ENCODE data around the gene CIRBP. TPM values are rescaled to one million over a fixed set of nuclear protein-coding genes. Genes with fewer than 3 reads are reported as not detected.

Gene CIRBP
- total and polyA plus RNA-seq, 2 of the 13 experiments (the other 11 are each of a cell fraction or from before 2014, with no cell fraction given), result 133 to 140 TPM

DNA sequence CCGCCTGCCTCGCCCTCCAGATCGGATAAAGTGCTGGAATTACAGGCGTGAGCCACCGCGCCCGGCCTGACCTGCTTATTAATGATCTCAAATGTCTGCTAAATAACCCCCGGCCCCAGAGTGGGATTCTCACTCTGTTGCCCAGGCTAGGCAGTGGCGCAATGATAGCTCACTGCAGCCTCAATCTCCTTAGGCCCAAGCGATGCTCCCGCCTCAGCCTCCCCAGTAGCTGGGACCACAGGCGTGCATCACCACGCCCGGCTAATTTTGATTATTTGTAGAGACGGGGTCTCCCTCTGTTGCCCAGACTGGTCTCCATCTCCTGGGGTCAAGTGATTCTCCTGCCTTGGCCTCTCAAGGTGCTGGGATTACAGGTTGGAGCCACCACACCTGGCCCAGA is 28.2 kb upstream of the CIRBP start:
- Histone ChIP-seq H3K79me2 (ENCODE audit: insufficient read depth, low read length) (peaks cover 22% of the 10 kb centered on the region), H3K27ac (ENCODE audit: extremely low read length, insufficient read depth, low read length) (no peak overlapping the region), H4K20me1 (ENCODE audit: insufficient read depth, low read length) (no peaks in the 10 kb centered on the region), H3K27me3 (ENCODE audit: control insufficient read depth in 1 of 2, insufficient read depth in 2 of 2, low read length in 2 of 2) (no peaks in the 10 kb centered on the region), H2AFZ (ENCODE audit: low read length) (no peak overlapping the region), H3K36me3 (replicated peaks in 1 of 2; ENCODE audit: control insufficient read depth in 1 of 2, insufficient read depth in 2 of 2, low read length in 2 of 2) (no peaks in the 10 kb centered on the region), H3K4me2 (ENCODE audit: low read depth, low read length) (peak overlapping the region; percentile 81), H3K4me3 (replicated peaks in 1 of 3; ENCODE audit: insufficient read depth in 1 of 3, low read depth in 2 of 3, low read length in 3 of 3) (peak overlapping the region; percentile 80 to 93 (median 90)), H3K9ac (ENCODE audit: insufficient read depth, low read depth, low read length) (peak overlapping the region; percentile 88), H3K9me3 (ENCODE audit: low read length) (no peaks in the 10 kb centered on the region), H3K4me1 (ENCODE audit: insufficient read depth, low read length) (peaks cover 60% of the 10 kb centered on the region)
- ChIA-PET CTCF (ENCODE audit: low intra/inter-chr PET ratio, low total read pairs) (interaction anchor here (0.9 to 2.2 kb wide), 2 partner anchors 18 to 19 kb away, joined by 4 to 17 read pairs; no protein-coding TSS in a partner anchor), POLR2A (interaction anchor here (1.0 to 10.1 kb wide), 7 partner anchors 8 to 569 kb away, joined by 3 to 469 read pairs (median 5); partner anchors contain the start of gene CIRBP)
- 53% methylated on average over 12 of the region's 15 CpGs for WGBS (ENCODE audit: low lambda C conversion rate)
- in situ Hi-C loops (cut with HindIII; ENCODE audit: extremely low pct_ligation_motif_present, low pct_unique_long_range_greater_than_20kb), result loop anchor here (5.0 kb wide), 1 partner anchor 36 kb away; the partner anchor contains the start of gene FAM174C
- FAIRE-seq (no peak), DNase-seq (ENCODE audit: low spot score) (no peak), ATAC-seq (no peak)
- BruUV-seq (replicated peaks), result no TSS peak
- no peak for TF ChIP-seq XRCC5 (optimal IDR thresholded peaks at IDR 0.05; ENCODE audit: low read length)
- TF ChIP-seq NR1H2 (CRISPR knock-in tag; IDR thresholded peaks at IDR 0.05; ENCODE audit: borderline replicate concordance, low read depth), result no peak
- TF ChIP-seq ZNF761 (CRISPR knock-in tag; conservative IDR thresholded peaks at IDR 0.05), result 0 out of 2 replicates have a peak, but pooled peaks have one; percentile 16
- no peak for TF ChIP-seq MED13 (CRISPR knock-in tag; IDR thresholded peaks at IDR 0.05)
- peak; percentile 47; the same call in 1 of the 2 replicates for TF ChIP-seq CEBPG (CRISPR knock-in tag; IDR thresholded peaks at IDR 0.05)
- 0 out of 2 replicates have a peak, but pooled peaks have one; percentile 17 for TF ChIP-seq ZNF343 (CRISPR knock-in tag; IDR thresholded peaks at IDR 0.05)
- TF ChIP-seq ZNF570 (CRISPR knock-in tag; IDR thresholded peaks at IDR 0.05; ENCODE audit: borderline replicate concordance), result no peak
- TF ChIP-seq, protein P1, sequence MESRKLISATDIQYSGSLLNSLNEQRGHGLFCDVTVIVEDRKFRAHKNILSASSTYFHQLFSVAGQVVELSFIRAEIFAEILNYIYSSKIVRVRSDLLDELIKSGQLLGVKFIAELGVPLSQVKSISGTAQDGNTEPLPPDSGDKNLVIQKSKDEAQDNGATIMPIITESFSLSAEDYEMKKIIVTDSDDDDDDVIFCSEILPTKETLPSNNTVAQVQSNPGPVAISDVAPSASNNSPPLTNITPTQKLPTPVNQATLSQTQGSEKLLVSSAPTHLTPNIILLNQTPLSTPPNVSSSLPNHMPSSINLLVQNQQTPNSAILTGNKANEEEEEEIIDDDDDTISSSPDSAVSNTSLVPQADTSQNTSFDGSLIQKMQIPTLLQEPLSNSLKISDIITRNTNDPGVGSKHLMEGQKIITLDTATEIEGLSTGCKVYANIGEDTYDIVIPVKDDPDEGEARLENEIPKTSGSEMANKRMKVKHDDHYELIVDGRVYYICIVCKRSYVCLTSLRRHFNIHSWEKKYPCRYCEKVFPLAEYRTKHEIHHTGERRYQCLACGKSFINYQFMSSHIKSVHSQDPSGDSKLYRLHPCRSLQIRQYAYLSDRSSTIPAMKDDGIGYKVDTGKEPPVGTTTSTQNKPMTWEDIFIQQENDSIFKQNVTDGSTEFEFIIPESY (CRISPR knock-in tag; IDR thresholded peaks at IDR 0.05), result 0 out of 2 replicates have a peak, but pooled peaks have one; percentile 8
- TF ChIP-seq BRCA1 (CRISPR knock-in tag; IDR thresholded peaks at IDR 0.05), result no peak
- TF ChIP-seq ZNF501 (CRISPR knock-in tag; IDR thresholded peaks at IDR 0.05), result 0 out of 2 replicates have a peak, but pooled peaks have one; percentile 10
- no peak for TF ChIP-seq LCORL (IDR thresholded peaks at IDR 0.05)
- TF ChIP-seq LCORL (CRISPR knock-in tag; IDR thresholded peaks at IDR 0.05), result peak; percentile 48; the same call in 1 of the 2 replicates
- peak; percentile 39; the same call in 1 of the 2 replicates for TF ChIP-seq CEBPB (IDR thresholded peaks at IDR 0.05; ENCODE audit: borderline replicate concordance, low read depth, low read length)
- intact Hi-C loops (cut with micrococcal nuclease; ENCODE audit: unreplicated experiment), result no loop called here

All from HepG2 (cell line).